ENCODE data around the gene PUS1.

The PUS1 gene

GRCh38 chr12:131902332-131903241 lies 26.5 kb upstream of the PUS1 start:
- no peak for DNase-seq (ENCODE audit: low read depth)

DNA sequence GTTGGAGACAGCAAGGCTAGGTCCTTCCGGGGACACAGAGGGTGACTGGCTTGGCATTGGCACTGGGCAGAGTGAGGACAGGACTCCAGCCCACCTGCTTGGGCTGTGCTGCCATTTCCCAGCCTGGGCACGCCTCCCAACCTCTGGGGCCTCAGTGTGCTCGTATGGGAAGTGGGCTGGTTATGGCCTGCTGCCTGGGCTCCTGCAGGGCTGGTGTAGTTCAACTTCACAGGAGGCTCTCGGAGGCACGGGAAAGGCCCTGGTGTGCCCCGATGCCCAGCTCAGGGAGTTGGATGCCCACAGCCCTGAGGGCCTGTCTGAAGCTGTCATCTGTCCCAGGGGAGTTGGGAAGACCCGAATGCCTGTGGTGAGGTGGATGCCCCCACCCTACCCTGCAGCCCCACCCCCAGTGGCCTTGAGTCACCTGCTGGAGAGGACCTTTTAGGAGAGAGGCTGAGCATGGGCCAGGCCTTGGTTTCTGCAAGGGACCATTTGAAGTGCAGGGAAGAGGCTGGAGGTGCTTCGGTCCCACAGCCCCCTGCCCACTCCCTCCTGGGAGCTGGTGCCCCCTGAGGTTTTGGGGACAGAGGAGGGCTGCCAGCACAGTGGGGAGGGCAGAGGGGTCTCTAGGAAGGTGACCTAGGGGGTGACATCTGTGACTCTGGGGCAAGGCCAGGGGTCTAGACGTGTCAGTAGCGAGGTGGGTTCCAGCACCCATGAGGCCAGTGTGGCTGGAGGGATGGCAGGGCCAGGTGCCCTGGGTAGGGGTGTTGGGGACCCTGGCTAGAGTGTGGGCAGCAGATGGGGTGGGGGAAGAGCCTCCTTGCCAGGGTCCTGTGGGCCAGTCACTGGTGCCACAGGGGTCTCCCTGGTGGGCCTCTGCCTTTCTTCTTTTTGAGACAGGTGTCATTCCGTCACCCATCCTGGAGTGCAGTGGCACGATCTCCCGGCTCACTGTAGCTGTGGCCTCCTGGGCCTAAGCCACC lies 25.5 kb upstream of the PUS1 start:
- no peak for DNase-seq (ENCODE audit: low read depth)

GRCh38 chr12:131904346-131904745 lies 24.7 kb upstream of the PUS1 start:
- DNase-seq (ENCODE audit: low read depth): no peak

- DNase-seq (ENCODE audit: low read depth): no peak
These were observed 23.9 kb upstream of the PUS1 start for GRCh38 chr12:131905081-131905629.

- DNase-seq (ENCODE audit: low read depth): no peak
These were observed 23.4 kb upstream of the PUS1 start for GRCh38 chr12:131905630-131906091.

DNA sequence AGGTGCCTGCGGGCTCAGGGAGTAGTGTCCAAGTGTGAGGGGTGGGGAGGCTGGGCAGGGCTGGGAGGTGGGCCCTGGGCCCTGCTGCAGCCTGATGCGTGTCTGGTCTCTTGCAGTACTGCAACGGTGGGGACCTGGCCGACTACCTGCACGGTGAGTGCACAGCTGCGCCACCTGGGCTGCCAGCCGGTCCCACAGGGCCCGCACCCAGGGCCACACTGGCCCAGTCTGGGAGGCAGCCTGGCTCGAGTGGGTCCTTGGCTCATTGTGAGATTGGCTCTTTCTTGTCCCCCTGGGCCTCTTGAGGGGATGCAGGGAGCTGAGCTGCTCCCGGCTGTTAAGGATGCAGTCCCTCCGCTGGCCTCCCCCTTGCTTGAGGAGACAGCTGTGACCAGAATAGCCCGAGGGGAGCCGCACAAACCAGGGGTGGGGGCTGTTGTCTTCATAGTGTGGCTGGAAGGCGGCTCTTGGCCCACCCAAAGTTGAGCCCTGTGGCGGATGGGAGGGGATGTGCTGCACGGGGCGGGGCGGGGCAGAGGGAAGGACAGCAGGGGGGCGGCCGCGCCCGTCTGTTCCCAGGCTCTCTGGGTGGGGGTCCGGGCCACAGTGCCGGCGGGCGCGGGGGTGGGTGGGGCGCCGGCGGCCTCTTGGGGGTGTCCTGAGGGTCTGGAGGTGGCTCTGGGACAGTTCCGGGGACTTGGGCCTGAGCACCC lies 21.5 kb upstream of the PUS1 start:
- DNase-seq (ENCODE audit: low read depth): no peak

- DNase-seq (ENCODE audit: low read depth): no peak
These were observed 20.7 kb upstream of the PUS1 start for GRCh38 chr12:131908092-131909080.

DNA sequence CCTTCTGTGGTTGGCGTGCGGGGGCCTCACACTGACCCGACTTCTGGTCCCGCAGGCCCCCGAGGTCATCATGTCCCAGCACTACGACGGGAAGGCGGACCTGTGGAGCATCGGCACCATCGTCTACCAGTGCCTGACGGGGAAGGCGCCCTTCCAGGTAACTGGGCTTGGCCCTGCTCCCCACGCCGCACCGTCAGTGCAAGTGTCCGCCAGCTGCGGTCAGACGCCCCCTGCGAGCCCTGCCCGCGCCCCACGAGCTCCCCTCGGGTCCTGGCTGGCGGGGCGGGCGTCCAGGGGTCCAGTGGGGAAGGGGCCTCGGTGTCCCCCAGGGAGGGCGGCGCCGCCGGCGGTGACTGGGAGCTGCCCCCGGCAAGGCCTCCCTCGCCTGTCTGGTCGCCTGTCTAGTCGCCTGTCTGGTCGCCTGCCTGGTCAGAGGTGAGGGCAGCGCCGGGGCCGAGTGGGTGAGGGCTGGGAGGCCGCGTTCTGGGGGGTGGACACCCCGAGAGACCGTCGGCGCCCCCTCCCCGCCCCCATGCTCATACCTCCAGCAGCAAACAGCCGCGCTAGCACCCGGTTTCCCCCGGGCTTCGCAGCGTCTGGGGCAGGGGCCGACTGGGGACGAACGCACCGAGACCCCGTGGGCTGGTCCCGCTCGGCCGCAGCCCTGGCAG lies 19.9 kb upstream of the PUS1 start:
- DNase-seq (ENCODE audit: low read depth): no peak

DNA sequence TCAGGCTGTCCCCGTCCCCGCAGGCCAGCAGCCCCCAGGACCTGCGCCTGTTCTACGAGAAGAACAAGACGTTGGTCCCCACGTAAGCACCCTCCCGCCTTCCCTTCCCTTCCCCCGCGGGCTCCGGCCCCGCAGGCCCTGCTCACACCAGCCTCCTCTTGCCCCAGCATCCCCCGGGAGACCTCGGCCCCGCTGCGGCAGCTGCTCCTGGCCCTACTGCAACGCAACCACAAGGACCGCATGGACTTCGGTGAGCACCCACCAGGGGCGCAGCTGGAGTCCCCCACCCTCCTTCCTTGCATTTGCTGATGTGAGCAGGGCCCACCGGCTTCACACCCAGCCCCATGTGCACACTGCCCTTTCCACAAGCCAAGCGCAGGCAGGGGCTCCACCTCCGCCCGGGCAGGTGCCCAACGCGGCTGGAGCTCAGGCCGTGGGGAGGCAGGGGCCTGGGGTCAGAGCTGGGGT lies 19.3 kb upstream of the PUS1 start:
- no peak for DNase-seq (ENCODE audit: low read depth)

GRCh38 chr12:131910302-131911027 lies 18.6 kb upstream of the PUS1 start:
- DNase-seq (ENCODE audit: low read depth): no peak

- no peak for DNase-seq (ENCODE audit: low read depth)
These were observed 17.9 kb upstream of the PUS1 start for GRCh38 chr12:131911028-131911650.

- DNase-seq (ENCODE audit: low read depth): no peak
These were observed 17.1 kb upstream of the PUS1 start for GRCh38 chr12:131911851-131912477.

- no peak for DNase-seq (ENCODE audit: low read depth)
These were observed 16.4 kb upstream of the PUS1 start for GRCh38 chr12:131912518-131913274.

DNA sequence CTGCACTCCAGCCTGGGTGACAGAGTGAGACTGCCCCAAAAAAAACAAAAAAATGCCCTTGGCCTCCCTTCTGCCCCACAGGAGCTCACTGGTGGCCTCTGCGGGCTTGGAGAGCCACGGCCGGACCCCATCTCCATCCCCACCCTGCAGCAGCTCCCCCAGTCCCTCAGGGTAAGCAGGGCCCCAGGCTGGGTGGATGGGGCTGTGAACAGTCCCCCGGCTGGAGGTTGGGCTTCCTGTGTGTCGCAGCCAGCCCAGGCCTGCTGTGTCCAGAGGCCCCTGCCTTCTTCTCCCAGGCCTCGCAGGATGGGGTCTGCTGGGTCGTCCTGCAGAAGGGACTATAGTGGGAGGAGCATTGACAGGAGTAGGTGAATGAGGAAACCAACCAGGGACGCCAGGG lies 15.4 kb upstream of the PUS1 start:
- DNase-seq (ENCODE audit: low read depth): no peak

GRCh38 chr12:131914179-131914702 lies 14.8 kb upstream of the PUS1 start:
- no peak for DNase-seq (ENCODE audit: low read depth)

- no peak for DNase-seq (ENCODE audit: low read depth)
These were observed 13.9 kb upstream of the PUS1 start for GRCh38 chr12:131915000-131915689.

All from HS-5 (cell line).